Keratinocyte (primary cell): Measurements from ENCODE around the gene RAP1GAP. TPM values are rescaled to one million over a fixed set of nuclear protein-coding genes. Genes with fewer than 3 reads are reported as not detected.

Experiments
- DNase-seq: peaks from one replicate; pipeline ENCODE4 v3.0.0-alpha.2; 2011; ENCODE audit warnings: low read depth, missing footprints, low spot score
- FAIRE-seq: peaks from 2 replicates; lab custom pipeline; 2011; peaks lifted over from hg19 to GRCh38; lab: Jason Lieb, UNC
- H2AFZ ChIP-seq: 2 replicates; pipeline ENCODE4 v1.6.0; 2012; ENCODE audit warnings: low read length, control low read depth, inconsistent platforms; ENCODE audit not compliant: control insufficient read depth
- H3K27ac ChIP-seq: 2 replicates; pipeline ENCODE4 v1.5.1; 2011; ENCODE audit warnings: low read length; ENCODE audit not compliant: control insufficient read depth, insufficient read depth
- H3K27me3 ChIP-seq: 3 replicates; pipeline ENCODE4 v1.6.0; 2011; ENCODE audit warnings: low read length; ENCODE audit not compliant: control insufficient read depth, insufficient read depth; ENCODE audit errors: extremely low read depth
- H3K36me3 ChIP-seq, 2 experiments: 2 replicates in 1 of 2; 3 replicates in 1 of 2; pipeline ENCODE4 v1.5.1; 2011; ENCODE audit warnings: low read length in 2 of 2, mild to moderate bottlenecking in 1 of 2; ENCODE audit not compliant: control insufficient read depth in 2 of 2, insufficient read depth in 2 of 2; ENCODE audit errors: extremely low read depth in 1 of 2
- H3K4me1 ChIP-seq: 3 replicates; pipeline ENCODE4 v1.5.1; 2011; ENCODE audit warnings: low read length; ENCODE audit not compliant: control insufficient read depth, insufficient read depth; ENCODE audit errors: extremely low read depth
- H3K4me2 ChIP-seq: 3 replicates; pipeline ENCODE4 v1.6.0; 2011; ENCODE audit warnings: low read depth, low read length; ENCODE audit not compliant: control insufficient read depth, insufficient read depth; ENCODE audit errors: extremely low read depth
- H3K4me3 ChIP-seq, 3 experiments: fragments of 200-600 bp in 1 of 3; sonication (generic) in 1 of 3; 2 replicates in 2 of 3; 3 replicates in 1 of 3; pipeline ENCODE4 v1.5.1; 2011 to 2016; ENCODE audit warnings: low read length in 3 of 3, mild to moderate bottlenecking in 3 of 3, control low read depth in 2 of 3, inconsistent platforms in 1 of 3, low read depth in 1 of 3, mixed read lengths in 1 of 3, mixed run types in 1 of 3, moderate library complexity in 1 of 3; ENCODE audit not compliant: control insufficient read depth in 2 of 3, insufficient read depth in 2 of 3; ENCODE audit errors: extremely low read depth in 1 of 3
- H3K79me2 ChIP-seq: 2 replicates; pipeline ENCODE4 v1.6.0; 2012; ENCODE audit warnings: low read length; ENCODE audit not compliant: control insufficient read depth, insufficient read depth
- H3K9ac ChIP-seq: 3 replicates; pipeline ENCODE4 v1.6.0; 2011; ENCODE audit warnings: low read length; ENCODE audit not compliant: control insufficient read depth, insufficient read depth; ENCODE audit errors: extremely low read depth
- H3K9me1 ChIP-seq: 3 replicates; pipeline ENCODE4 v1.6.0; 2011; ENCODE audit warnings: low read length; ENCODE audit not compliant: control insufficient read depth, insufficient read depth; ENCODE audit errors: extremely low read depth
- H3K9me3 ChIP-seq: 2 replicates; pipeline ENCODE4 v1.5.1; 2012; ENCODE audit warnings: low read depth, low read length; ENCODE audit not compliant: control insufficient read depth
- H4K20me1 ChIP-seq: 3 replicates; pipeline ENCODE4 v1.6.0; 2011; ENCODE audit warnings: low read length; ENCODE audit not compliant: control insufficient read depth, insufficient read depth; ENCODE audit errors: extremely low read depth
- CTCF ChIP-seq, 3 experiments: IDR thresholded peaks in 1 of 3; conservative IDR thresholded peaks in 1 of 3; optimal IDR thresholded peaks in 1 of 3; 2 replicates in 2 of 3; 3 replicates in 1 of 3; pipeline versions ENCODE3 to v1.5.1; 2011; ENCODE audit warnings: low read length in 3 of 3, mild to moderate bottlenecking in 3 of 3, moderate library complexity in 2 of 3, control low read depth in 1 of 3, inconsistent platforms in 1 of 3; ENCODE audit not compliant: insufficient read depth in 2 of 3; ENCODE audit errors: extremely low read depth in 1 of 3
- EZH2 ChIP-seq: IDR thresholded peaks from one replicate; pipeline ENCODE4 v1.6.1; 2012; ENCODE audit warnings: inconsistent platforms, mild to moderate bottlenecking, low read length, moderate library complexity
- dilution Hi-C: fragments of 300-500 bp; cut with MboI; formaldehyde crosslinking; loops from one replicate; pipeline ENCODE4 v1.7.0; 2020; ENCODE audit warnings: low sequenced_read_pairs; ENCODE audit not compliant: extremely low pct_ligation_motif_present
- polyA plus RNA-seq, 5 experiments: library from polyadenylated mRNA; depleted of rRNA in 3 of 5; stranded (reverse) in 3 of 5; stranded (forward) in 1 of 5; unstranded in 1 of 5; fragments of >200 nt; gene quantifications; 1 replicate in 1 of 5; 2 replicates in 3 of 5; 3 replicates in 1 of 5; pipeline versions ENCODE4 v1.2.1 to v1.2.3, GENCODE V29; 2011 to 2012; ENCODE audit warnings: missing spikeins in 2 of 5, low read depth in 1 of 5, low replicate concordance in 1 of 5

RAP1GAP gene
- polyA plus RNA-seq, 1 donor (not counting 4 experiments of a cell fraction or from before 2014, with no cell fraction given): 1.1 TPM

GRCh38 chr1:21661886-21662285 is 7.3 kb downstream of the RAP1GAP start:
- DNase-seq (no peak), FAIRE-seq (no peak)
- no peaks in the 10 kb centered on the region for H3K9me1 ChIP-seq
- H3K4me1 ChIP-seq: peaks cover 7% of the 10 kb centered on the region
- no peak overlapping the region for H3K9ac ChIP-seq
- H3K27me3 ChIP-seq: peaks cover 8% of the 10 kb centered on the region
- H2AFZ ChIP-seq: no peak overlapping the region
- no peaks in the 10 kb centered on the region for H3K79me2 ChIP-seq
- H3K9me3 ChIP-seq: no peaks in the 10 kb centered on the region
- dilution Hi-C loops: no loop called here
- no peaks in the 10 kb centered on the region for H3K36me3 ChIP-seq
- H3K27ac ChIP-seq: no peak overlapping the region
- H3K4me2 ChIP-seq: no peak overlapping the region
- H4K20me1 ChIP-seq: no peaks in the 10 kb centered on the region
- no peak overlapping the region for H3K4me3 ChIP-seq
- TF ChIP-seq EZH2 (no peak), CTCF (optimal IDR thresholded peaks at IDR 0.05 in 1 of 3, IDR thresholded peaks at IDR 0.05 in 1 of 3, conservative IDR thresholded peaks at IDR 0.05 in 1 of 3; ENCODE audit: extremely low read depth in 1 of 3, insufficient read depth in 2 of 3, low read length in 3 of 3) (no peak)

GRCh38 chr1:21659924-21660326 is 9.2 kb downstream of the RAP1GAP start:
- no peak overlapping the region for H3K4me2 ChIP-seq
- H2AFZ ChIP-seq: no peak overlapping the region
- no peak for DNase-seq
- FAIRE-seq: no peak
- peaks cover 8% of the 10 kb centered on the region for H3K27me3 ChIP-seq
- H3K27ac ChIP-seq: no peak overlapping the region
- TF ChIP-seq CTCF (optimal IDR thresholded peaks at IDR 0.05 in 1 of 3, IDR thresholded peaks at IDR 0.05 in 1 of 3, conservative IDR thresholded peaks at IDR 0.05 in 1 of 3; ENCODE audit: extremely low read depth in 1 of 3, insufficient read depth in 2 of 3, low read length in 3 of 3) (no peak), EZH2 (no peak)
- H3K9me1 ChIP-seq: no peaks in the 10 kb centered on the region
- H3K36me3 ChIP-seq: no peaks in the 10 kb centered on the region
- no peak overlapping the region for H3K9ac ChIP-seq
- peaks cover 5% of the 10 kb centered on the region for H3K4me1 ChIP-seq
- dilution Hi-C loops: no loop called here
- H3K79me2 ChIP-seq: no peaks in the 10 kb centered on the region
- H4K20me1 ChIP-seq: no peaks in the 10 kb centered on the region
- no peak overlapping the region for H3K4me3 ChIP-seq
- no peaks in the 10 kb centered on the region for H3K9me3 ChIP-seq
